Breast epithelium (tissue), 4 donors: ENCODE measurements around the gene EPN2. TPM values are rescaled to one million over a fixed set of nuclear protein-coding genes. Genes with fewer than 3 reads are reported as not detected.

Experiments
- DNase-seq, 2 donors: peaks; one replicate each; pipeline ENCODE4 v3.0.0-alpha.2; 2019; ENCODE audit warnings: low spot score in 2 of 2
- H3K27ac ChIP-seq, 2 donors: fragments of 200-600 bp; sonication (generic) in 1 of 2; one replicate each; pipeline ENCODE4 v1.5.1; 2016 to 2019; ENCODE audit warnings: mild to moderate bottlenecking in 1 of 2
- H3K27me3 ChIP-seq, 2 donors: fragments of 200-600 bp; sonication (generic) in 1 of 2; one replicate each; pipeline versions ENCODE4 v1.5.1 to v1.6.0; 2017 to 2019; ENCODE audit warnings: control low read depth in 1 of 2, mild to moderate bottlenecking in 1 of 2
- H3K36me3 ChIP-seq: fragments of 200-600 bp; one replicate; pipeline ENCODE4 v1.5.1; 2019
- H3K4me1 ChIP-seq, 2 donors: fragments of 200-600 bp; sonication (generic); one replicate each; pipeline ENCODE4 v1.5.1; 2016 to 2019; ENCODE audit warnings: control low read depth in 1 of 2
- H3K4me3 ChIP-seq, 3 donors: fragments of 200-600 bp; sonication (generic); 1 replicate in 2 of 3; 2 replicates in 1 of 3; pipeline ENCODE4 v1.5.1; 2016 to 2019; ENCODE audit warnings: mild to moderate bottlenecking in 3 of 3, moderate library complexity in 2 of 3
- H3K9me3 ChIP-seq, 2 donors: fragments of 200-600 bp; sonication (generic) in 1 of 2; one replicate each; pipeline ENCODE4 v1.5.1; 2016 to 2019; ENCODE audit warnings: control low read depth in 1 of 2
- POLR2A ChIP-seq: fragments of 450-650 bp; IDR thresholded peaks from one replicate; pipeline ENCODE4 v1.6.1; 2016; ENCODE audit warnings: antibody characterized with exemption, mild to moderate bottlenecking, moderate library complexity
- POLR2AphosphoS5 ChIP-seq, 3 donors: sonication (generic); formaldehyde crosslinking; IDR thresholded peaks; one replicate each; pipeline ENCODE4 v1.6.1; 2017; ENCODE audit warnings: antibody characterized with exemption in 3 of 3
- intact Hi-C: fragments of 100-400 bp; cut with DNase I; formaldehyde crosslinking; loops from one replicate; pipeline ENCODE4 v1.15.1; 2023; ENCODE audit warnings: low total_unique reads
- total RNA-seq, 3 donors: library from RNA; depleted of rRNA; stranded (reverse); fragments of >200 nt; gene quantifications; one replicate each; pipeline ENCODE4 v1.1.0, GENCODE V29; 2016
- TF ChIP-seq, protein P1 (sequence below), 3 donors: fragments of 450-650 bp; IDR thresholded peaks; one replicate each; pipeline ENCODE4 v1.5.1; 2016 to 2017; ENCODE audit warnings: antibody characterized with exemption in 3 of 3, mild to moderate bottlenecking in 3 of 3, moderate library complexity in 3 of 3

Gene EPN2
- total RNA-seq, 3 donors from 2014 or later: 26.6 to 36.7 (median 30.6) TPM

DNA sequence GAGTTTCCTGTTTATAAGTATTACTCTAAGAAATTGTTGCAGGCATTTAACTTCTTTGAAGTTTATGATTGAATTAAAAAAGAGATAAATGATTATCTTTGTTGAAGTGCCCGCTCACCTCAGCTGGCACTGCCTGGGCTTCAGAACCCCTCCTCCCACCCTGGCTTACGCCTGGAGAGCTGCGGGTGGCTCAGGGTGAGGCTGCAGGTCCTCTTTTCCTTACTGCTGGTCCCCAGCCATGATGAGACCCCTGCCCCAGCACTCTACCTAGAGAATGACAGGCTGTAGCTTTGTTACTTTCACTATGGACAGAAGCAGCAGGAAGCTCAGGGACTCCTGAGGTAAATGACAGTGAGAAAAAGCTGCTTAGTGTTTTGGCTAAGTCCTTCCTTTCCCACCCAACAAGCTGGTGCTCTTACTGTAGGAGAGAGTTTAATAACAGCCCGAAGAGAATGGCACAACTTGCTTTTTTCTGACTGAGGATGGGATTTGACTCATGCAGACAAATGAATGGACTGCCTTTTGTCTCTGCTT, 62.1 kb downstream of the EPN2 start:
- H3K9me3 ChIP-seq: no peaks in the 10 kb centered on the region
- DNase-seq: no peak
- no peaks in the 10 kb centered on the region for H3K36me3 ChIP-seq
- H3K27me3 ChIP-seq: no peaks in the 10 kb centered on the region
- TF ChIP-seq POLR2A (no peak), POLR2AphosphoS5 (IDR thresholded peaks at IDR 0.05) (no peak)
- TF ChIP-seq, protein P1, sequence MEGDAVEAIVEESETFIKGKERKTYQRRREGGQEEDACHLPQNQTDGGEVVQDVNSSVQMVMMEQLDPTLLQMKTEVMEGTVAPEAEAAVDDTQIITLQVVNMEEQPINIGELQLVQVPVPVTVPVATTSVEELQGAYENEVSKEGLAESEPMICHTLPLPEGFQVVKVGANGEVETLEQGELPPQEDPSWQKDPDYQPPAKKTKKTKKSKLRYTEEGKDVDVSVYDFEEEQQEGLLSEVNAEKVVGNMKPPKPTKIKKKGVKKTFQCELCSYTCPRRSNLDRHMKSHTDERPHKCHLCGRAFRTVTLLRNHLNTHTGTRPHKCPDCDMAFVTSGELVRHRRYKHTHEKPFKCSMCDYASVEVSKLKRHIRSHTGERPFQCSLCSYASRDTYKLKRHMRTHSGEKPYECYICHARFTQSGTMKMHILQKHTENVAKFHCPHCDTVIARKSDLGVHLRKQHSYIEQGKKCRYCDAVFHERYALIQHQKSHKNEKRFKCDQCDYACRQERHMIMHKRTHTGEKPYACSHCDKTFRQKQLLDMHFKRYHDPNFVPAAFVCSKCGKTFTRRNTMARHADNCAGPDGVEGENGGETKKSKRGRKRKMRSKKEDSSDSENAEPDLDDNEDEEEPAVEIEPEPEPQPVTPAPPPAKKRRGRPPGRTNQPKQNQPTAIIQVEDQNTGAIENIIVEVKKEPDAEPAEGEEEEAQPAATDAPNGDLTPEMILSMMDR (IDR thresholded peaks at IDR 0.05): no peak
- no peak overlapping the region for H3K4me3 ChIP-seq
- no peaks in the 10 kb centered on the region for H3K4me1 ChIP-seq
- intact Hi-C loops: no loop called here
- peak overlapping the region in 1 of 2 donors; percentile 29 for H3K27ac ChIP-seq

DNA sequence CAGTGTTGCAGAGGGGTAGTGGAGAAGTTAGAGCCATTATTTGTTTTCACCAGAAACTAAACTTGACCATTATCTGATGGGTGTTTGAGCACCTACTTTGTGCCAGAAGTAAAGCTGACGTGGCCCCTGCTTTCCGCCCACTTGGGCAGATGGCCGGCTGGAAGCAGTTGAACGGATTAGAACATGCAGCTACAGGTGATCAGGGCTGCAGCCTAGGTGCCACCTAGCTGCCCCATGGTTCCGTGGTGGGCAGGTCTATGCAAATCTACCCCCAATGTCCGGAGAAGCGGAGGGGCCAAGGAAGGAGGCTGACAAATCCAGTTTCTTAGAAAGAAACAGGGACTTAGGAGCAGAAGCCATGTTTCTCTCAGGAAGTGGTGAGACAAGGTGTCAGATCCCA, 62.7 kb downstream of the EPN2 start:
- Histone ChIP-seq H3K27ac (peak overlapping the region in 1 of 2 donors; percentile 29), H3K36me3 (no peaks in the 10 kb centered on the region), H3K9me3 (no peaks in the 10 kb centered on the region), H3K4me1 (no peaks in the 10 kb centered on the region), H3K4me3 (no peak overlapping the region), H3K27me3 (no peaks in the 10 kb centered on the region)
- TF ChIP-seq POLR2AphosphoS5 (IDR thresholded peaks at IDR 0.05) (no peak), POLR2A (no peak)
- TF ChIP-seq, protein P1 (IDR thresholded peaks at IDR 0.05): no peak
- DNase-seq: no peak
- intact Hi-C loops: no loop called here

DNA sequence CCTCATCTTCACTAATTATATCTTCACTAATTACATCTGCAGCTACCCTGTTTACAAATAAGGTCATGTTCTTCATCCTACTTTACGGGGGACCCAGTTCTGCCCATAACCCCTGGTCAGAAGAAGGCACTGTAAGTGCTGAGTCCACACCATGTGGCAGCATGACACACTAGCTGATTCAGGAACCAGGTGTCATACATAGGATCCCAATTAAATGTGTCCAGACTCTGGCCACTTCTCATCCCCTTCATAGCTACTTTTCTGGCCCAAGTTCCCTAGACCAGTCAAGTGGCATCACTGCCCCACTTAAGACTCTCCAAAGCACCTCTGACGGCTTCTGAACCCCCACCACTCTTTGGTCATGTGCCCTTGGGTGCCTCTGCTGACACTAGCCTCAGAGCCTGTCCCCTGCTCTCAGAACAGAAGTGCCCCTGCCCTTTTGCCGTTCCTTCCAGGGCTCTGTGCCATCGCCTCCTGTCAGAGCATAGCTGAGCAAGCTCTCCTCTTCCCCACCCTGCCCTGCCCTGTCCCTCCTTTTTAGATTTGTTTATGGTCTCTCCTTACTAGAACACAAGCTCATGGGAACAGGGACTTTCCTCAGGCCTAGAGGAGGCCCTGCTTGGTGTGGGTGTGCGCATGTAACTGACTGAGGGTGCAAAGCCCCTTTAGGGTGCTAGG, 64.2 kb downstream of the EPN2 start:
- no peak for DNase-seq

DNA sequence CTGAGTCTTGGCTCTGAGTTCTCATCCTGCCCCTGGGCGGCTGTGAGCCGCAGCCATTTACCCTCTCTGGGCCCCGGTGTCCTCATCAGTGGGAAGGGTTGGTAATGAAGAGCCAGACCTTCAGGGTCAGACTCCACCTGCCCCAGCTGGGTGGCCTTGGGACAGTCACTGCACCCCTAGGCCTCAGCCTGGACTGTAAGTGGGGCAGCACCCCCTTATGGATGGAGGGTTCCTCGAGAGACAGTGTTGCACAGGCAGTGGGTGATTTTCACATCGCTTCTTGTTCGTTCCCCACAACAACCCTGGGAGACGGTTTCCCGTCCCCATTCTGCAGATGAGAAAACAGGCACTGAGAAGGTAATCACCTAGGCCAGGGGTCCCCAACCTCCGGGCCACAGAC, 64.8 kb downstream of the EPN2 start:
- no peak for DNase-seq
- Histone ChIP-seq H3K9me3 (no peaks in the 10 kb centered on the region), H3K27me3 (no peaks in the 10 kb centered on the region), H3K4me1 (no peaks in the 10 kb centered on the region), H3K36me3 (no peaks in the 10 kb centered on the region), H3K27ac (peak overlapping the region in 1 of 2 donors; percentile 35), H3K4me3 (no peak overlapping the region)
- no peak for TF ChIP-seq POLR2AphosphoS5 (IDR thresholded peaks at IDR 0.05)
- TF ChIP-seq, protein P1 (IDR thresholded peaks at IDR 0.05): no peak
- no peak for TF ChIP-seq POLR2A
- intact Hi-C loops: no loop called here

More for the DNA sequence above, 64.2 kb downstream of the EPN2 start:
- Histone ChIP-seq H3K36me3 (no peaks in the 10 kb centered on the region), H3K9me3 (no peaks in the 10 kb centered on the region), H3K27me3 (no peaks in the 10 kb centered on the region), H3K27ac (peak overlapping the region in 1 of 2 donors; percentile 35), H3K4me1 (no peaks in the 10 kb centered on the region), H3K4me3 (no peak overlapping the region)
- TF ChIP-seq POLR2A (no peak), POLR2AphosphoS5 (IDR thresholded peaks at IDR 0.05) (no peak)
- TF ChIP-seq, protein P1 (IDR thresholded peaks at IDR 0.05): no peak
- intact Hi-C loops: no loop called here

DNA sequence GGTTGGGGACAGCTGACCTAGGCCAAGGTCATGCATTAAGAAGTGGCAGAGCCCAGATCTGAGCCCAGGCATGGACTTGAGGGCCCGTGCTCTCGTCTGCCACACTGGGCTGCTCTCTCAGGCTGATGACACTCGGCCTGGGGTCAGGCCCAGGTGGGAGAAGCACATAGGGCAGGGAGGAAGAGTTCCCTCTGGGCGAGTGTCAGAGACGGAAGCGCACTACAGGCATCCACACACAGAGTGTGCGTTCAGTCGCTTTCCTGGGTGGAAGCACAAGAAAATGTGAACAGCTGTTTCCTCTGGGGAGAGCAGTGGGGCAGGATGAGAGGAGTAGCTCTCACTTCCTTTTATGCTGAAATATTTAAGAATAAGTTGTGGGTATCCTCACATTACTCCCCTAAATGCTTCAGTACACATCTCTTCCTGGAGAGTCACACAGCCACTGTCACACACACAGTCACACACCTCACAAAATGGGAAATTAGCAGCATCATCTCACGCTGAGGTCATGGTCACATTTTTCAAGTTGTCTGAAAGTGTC, 65.7 kb downstream of the EPN2 start:
- H3K27me3 ChIP-seq: no peaks in the 10 kb centered on the region
- DNase-seq: no peak
- H3K36me3 ChIP-seq: no peaks in the 10 kb centered on the region
- no peak overlapping the region for H3K4me3 ChIP-seq
- no peaks in the 10 kb centered on the region for H3K9me3 ChIP-seq
- TF ChIP-seq POLR2AphosphoS5 (IDR thresholded peaks at IDR 0.05): peak in 1 of 3 donors; percentile 1
- TF ChIP-seq, protein P1 (IDR thresholded peaks at IDR 0.05): no peak
- no peaks in the 10 kb centered on the region for H3K4me1 ChIP-seq
- intact Hi-C loops: no loop called here
- H3K27ac ChIP-seq: peak overlapping the region in 1 of 2 donors; percentile 53
